DMS 273 (cell line): ENCODE results near the gene BABAM2.
"Not testable (repeated sequence)": the region's sequence is repeated elsewhere in the genome, so short reads cannot be mapped to it uniquely, and the experiment has no call there.

ENCODE experiments used
- DNase-seq: peaks from one replicate; lab custom pipeline; 2025; ENCODE audit not compliant: unreplicated experiment; lab: John Stamatoyannopoulos, UW

Gene BABAM2

GRCh38 chr2:28321426-28321825, 430.9 kb downstream of the BABAM2 start:
- no peak for DNase-seq

- DNase-seq, result no peak
Observed at GRCh38 chr2:28322051-28322450, 431.5 kb downstream of the BABAM2 start.

GRCh38 chr2:28322456-28322855, 431.9 kb downstream of the BABAM2 start:
- no peak for DNase-seq

- DNase-seq, result no peak
Observed at GRCh38 chr2:28322981-28323396, 432.5 kb downstream of the BABAM2 start.

GRCh38 chr2:28325173-28325566, 434.6 kb downstream of the BABAM2 start:
- peak; percentile 84 for DNase-seq

- peak; percentile 81 for DNase-seq
Observed at GRCh38 chr2:28325567-28326468, 435.3 kb downstream of the BABAM2 start.

GRCh38 chr2:28326469-28326805, 435.9 kb downstream of the BABAM2 start:
- DNase-seq, result peak; percentile 81

GRCh38 chr2:28326881-28327505, 436.5 kb downstream of the BABAM2 start:
- DNase-seq, result peak; percentile 85

- DNase-seq, result no peak
Observed at GRCh38 chr2:28327581-28327955, 437.0 kb downstream of the BABAM2 start.

GRCh38 chr2:28327956-28328922, 437.7 kb downstream of the BABAM2 start:
- no peak for DNase-seq

GRCh38 chr2:28329184-28329583, 438.7 kb downstream of the BABAM2 start:
- DNase-seq, result no peak

- not testable (repeated sequence) for DNase-seq
Observed at GRCh38 chr2:28330722-28331121, 440.2 kb downstream of the BABAM2 start.

GRCh38 chr2:28331797-28332196, 441.3 kb downstream of the BABAM2 start:
- not testable (repeated sequence) for DNase-seq

GRCh38 chr2:28332696-28333095, 442.2 kb downstream of the BABAM2 start:
- peak; percentile 20 for DNase-seq

GRCh38 chr2:28333606-28334526, 443.3 kb downstream of the BABAM2 start:
- peak; percentile 85 for DNase-seq

- peak; percentile 87 for DNase-seq
Observed at GRCh38 chr2:28334527-28334894, 444.0 kb downstream of the BABAM2 start.

GRCh38 chr2:28335265-28335664, 444.7 kb downstream of the BABAM2 start:
- not testable (repeated sequence) for DNase-seq

GRCh38 chr2:28335666-28336065, 445.1 kb downstream of the BABAM2 start:
- no peak for DNase-seq

GRCh38 chr2:28336264-28336980, 445.9 kb downstream of the BABAM2 start:
- DNase-seq, result peak; percentile 88
